IPS-18a (cell line): ENCODE data around the gene SLC35F6.
"Not testable (repeated sequence)": the region's sequence is repeated elsewhere in the genome, so short reads cannot be mapped to it uniquely, and the experiment has no call there.

Experiments
- H3K27ac ChIP-seq: one replicate; pipeline ENCODE4 v1.5.1; 2013; ENCODE audit warnings: low read length
- H3K27me3 ChIP-seq: one replicate; pipeline ENCODE4 v1.6.1; 2013; ENCODE audit warnings: mild to moderate bottlenecking, low read length; ENCODE audit not compliant: control insufficient read depth, insufficient read depth
- H3K36me3 ChIP-seq: one replicate; pipeline ENCODE4 v1.6.1; 2013; ENCODE audit warnings: low read depth, low read length; ENCODE audit not compliant: control insufficient read depth
- H3K4me1 ChIP-seq: one replicate; pipeline ENCODE4 v1.6.1; 2013; ENCODE audit warnings: low read depth, low read length; ENCODE audit not compliant: control insufficient read depth
- H3K4me3 ChIP-seq: one replicate; pipeline ENCODE4 v1.5.1; 2013; ENCODE audit warnings: low read length
- H3K9ac ChIP-seq: one replicate; pipeline ENCODE4 v1.6.1; 2013; ENCODE audit warnings: mild to moderate bottlenecking, low read length, moderate library complexity
- H3K9me3 ChIP-seq: one replicate; pipeline ENCODE4 v1.6.1; 2013; ENCODE audit warnings: low read depth, low read length; ENCODE audit not compliant: control insufficient read depth

The SLC35F6 gene

DNA sequence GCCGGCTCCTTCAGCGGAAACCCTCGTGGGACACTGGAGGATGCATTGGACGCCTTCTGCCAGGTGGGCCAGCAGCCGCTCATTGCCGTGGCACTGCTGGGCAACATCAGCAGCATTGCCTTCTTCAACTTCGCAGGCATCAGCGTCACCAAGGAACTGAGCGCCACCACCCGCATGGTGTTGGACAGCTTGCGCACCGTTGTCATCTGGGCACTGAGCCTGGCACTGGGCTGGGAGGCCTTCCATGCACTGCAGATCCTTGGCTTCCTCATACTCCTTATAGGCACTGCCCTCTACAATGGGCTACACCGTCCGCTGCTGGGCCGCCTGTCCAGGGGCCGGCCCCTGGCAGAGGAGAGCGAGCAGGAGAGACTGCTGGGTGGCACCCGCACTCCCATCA, 14.0 kb downstream of the SLC35F6 start:
- Histone ChIP-seq H3K36me3 (peaks cover 11% of the 10 kb centered on the region), H3K4me1 (no peaks in the 10 kb centered on the region), H3K27me3 (no peaks in the 10 kb centered on the region), H3K9me3 (no peaks in the 10 kb centered on the region), H3K27ac (no peak overlapping the region), H3K4me3 (no peak overlapping the region), H3K9ac (no peak overlapping the region)

DNA sequence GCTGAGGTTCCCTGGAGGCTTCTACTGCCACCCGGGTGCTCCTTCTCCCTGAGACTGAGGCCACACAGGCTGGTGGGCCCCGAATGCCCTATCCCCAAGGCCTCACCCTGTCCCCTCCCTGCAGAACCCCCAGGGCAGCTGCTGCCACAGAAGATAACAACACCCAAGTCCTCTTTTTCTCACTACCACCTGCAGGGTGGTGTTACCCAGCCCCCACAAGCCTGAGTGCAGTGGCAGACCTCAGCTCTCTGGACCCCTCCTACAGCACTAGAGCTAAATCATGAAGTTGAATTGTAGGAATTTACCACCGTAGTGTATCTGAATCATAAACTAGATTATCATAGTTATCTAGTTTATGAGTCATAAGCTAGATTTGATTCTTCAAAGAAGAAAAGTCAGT, 14.4 kb downstream of the SLC35F6 start:
- H3K9me3 ChIP-seq: no peaks in the 10 kb centered on the region
- peaks cover 11% of the 10 kb centered on the region for H3K36me3 ChIP-seq
- no peak overlapping the region for H3K27ac ChIP-seq
- H3K27me3 ChIP-seq: no peaks in the 10 kb centered on the region
- H3K4me1 ChIP-seq: no peaks in the 10 kb centered on the region
- H3K9ac ChIP-seq: no peak overlapping the region
- no peak overlapping the region for H3K4me3 ChIP-seq

DNA sequence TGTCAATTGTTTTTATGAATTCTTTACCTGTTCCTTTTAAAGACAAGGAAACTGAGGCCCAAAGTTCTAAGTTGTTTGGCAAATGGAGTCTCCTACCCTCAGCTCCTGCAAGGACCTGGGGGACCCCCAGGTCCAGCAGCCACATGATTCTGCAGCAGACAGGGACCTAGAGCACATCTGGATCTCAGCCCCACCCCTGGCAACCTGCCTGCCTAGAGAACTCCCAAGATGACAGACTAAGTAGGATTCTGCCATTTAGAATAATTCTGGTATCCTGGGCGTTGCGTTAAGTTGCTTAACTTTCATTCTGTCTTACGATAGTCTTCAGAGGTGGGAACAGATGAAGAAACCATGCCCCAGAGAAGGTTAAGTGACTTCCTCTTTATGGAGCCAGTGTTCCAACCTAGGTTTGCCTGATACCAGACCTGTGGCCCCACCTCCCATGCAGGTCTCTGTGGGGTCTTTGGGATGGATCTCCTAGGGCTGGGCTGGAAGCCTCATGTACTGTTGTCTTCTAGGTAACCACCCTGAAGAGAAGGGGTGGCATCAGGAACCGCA, 16.2 kb downstream of the SLC35F6 start:
- H3K9ac ChIP-seq: no peak overlapping the region
- H3K4me1 ChIP-seq: no peaks in the 10 kb centered on the region
- H3K27ac ChIP-seq: no peak overlapping the region
- H3K36me3 ChIP-seq: peaks cover 11% of the 10 kb centered on the region
- H3K9me3 ChIP-seq: no peaks in the 10 kb centered on the region
- H3K27me3 ChIP-seq: peaks cover 4% of the 10 kb centered on the region
- H3K4me3 ChIP-seq: no peak overlapping the region

DNA sequence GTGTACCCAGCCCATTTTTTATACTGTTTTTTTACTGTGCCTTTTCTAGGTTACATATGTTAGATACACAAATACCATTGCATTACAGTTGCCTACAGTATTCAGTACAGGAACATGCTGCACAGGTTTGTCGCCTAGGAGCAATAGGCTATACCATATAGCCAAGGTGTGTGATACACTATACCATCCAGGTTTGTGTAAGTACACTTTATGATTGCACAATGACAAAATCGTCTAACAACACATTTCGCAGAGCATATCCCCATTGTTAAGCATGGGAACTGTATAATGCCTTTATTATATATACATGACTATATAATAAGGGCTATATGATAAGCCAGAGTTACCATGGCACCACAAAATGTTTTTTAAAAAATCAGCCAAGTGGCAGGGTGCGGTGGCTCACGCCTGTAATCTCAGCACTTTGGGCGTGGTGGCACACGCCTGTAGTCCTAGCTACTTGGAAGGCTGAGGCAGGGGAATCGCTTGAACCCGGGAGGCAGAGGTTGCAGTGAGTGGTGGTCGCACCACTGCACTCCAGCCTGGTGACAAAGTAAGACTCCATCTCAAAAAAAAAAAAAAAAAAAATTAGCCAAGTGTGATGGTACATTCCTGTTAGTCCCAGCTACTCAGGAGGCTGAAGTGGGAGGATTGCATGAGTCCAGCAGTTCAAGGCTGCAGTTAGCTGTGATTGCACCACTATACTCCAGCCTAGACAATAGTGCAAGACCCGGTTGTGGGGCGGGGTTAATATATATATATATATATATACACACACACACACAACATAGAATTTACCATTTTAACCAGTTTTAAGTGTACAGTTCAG, 19.0 kb downstream of the SLC35F6 start:
- Histone ChIP-seq H3K4me3 (no peak overlapping the region), H3K27ac (no peak overlapping the region), H3K9me3 (no peaks in the 10 kb centered on the region), H3K4me1 (no peaks in the 10 kb centered on the region), H3K27me3 (peaks cover 10% of the 10 kb centered on the region), H3K9ac (no peak overlapping the region), H3K36me3 (peaks cover 3% of the 10 kb centered on the region)

DNA sequence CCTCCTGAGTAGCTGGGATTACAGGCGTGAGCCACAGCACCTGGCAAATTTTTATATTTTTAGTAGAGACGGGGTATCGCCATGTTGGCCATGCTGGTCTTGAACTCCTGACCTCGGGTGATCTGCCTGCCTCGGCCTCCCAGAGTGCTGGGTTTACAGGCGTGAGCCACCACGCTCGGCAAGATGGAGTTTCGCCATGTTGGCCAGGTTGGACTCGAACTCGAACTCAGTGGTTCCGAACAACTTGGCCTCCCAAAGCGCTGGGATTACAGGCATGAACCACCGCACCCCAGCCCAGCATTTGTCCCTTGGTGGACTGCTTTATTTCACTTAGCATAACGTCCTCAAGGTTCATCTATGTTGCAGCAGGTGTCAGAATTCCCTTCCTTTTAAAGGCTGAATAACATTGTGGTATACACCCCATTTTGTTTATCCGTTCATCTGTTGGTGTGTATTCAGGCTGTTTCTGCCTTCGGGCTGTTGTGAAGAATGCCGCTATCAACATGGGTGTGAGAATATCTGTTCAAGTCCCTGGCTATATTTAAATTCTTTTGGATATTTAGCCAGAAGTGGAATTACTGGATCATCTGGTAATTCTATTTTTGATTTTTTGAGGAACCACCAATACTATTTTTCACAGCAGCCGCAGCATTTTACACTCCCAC, 20.6 kb downstream of the SLC35F6 start:
- Histone ChIP-seq H3K4me3 (peak overlapping the region; percentile 65), H3K27ac (no peak overlapping the region)

DNA sequence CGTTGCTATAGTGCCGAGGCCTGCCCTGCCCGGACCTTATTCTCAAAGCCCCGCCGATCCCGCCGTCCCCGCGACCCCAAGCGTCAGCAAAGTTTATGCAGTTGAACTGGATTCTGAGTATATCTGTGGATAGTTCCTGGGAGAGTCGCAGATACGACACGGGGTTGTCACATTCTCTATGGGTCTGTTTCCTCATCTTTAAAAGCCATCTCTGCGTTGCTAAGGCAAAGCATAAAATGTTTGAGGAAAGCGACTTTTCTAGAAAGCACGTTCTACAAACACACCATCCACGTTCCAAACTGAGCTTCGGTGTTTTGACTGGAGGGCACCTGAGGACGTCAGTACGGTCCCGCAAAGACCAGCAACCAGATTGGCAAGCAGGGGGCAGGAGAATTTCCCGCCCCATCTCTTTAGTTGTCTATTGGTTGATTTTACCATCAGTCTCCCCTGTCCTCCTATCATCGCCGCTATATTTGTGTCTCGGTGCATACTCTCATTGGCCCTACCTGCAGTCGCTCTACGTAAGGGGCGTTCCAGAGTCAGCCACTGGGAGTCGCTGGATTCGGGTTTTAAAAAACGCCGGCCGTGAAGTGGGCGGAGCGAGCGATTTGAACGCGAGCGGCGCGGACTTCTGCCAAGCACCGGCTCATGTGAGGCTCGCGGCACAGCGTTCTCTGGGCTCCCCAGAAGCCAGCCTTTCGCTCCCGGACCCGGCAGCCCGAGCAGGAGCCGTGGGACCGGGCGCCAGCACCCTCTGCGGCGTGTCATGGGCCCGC, 21.5 kb downstream of the SLC35F6 start, which contains the start of gene CENPA:
TSS of gene CENPA (plus strand) at position 626 of the 776 bp plus-strand sequence. CDS start at position 767, 141 bp downstream.
- H3K4me1 ChIP-seq: no peaks in the 10 kb centered on the region
- H3K9me3 ChIP-seq: no peaks in the 10 kb centered on the region
- H3K27ac ChIP-seq: no peak within 1 kb of the TSS
- H3K36me3 ChIP-seq: peaks cover under 1% of the 10 kb centered on the region
- peak within 1 kb of the TSS; percentile 68 for H3K9ac ChIP-seq
- H3K27me3 ChIP-seq: peaks cover 10% of the 10 kb centered on the region
- peak within 1 kb of the TSS; percentile 81 for H3K4me3 ChIP-seq

More for the DNA sequence above, 20.6 kb downstream of the SLC35F6 start:
- H3K27me3 ChIP-seq: peaks cover 10% of the 10 kb centered on the region
- peaks cover 2% of the 10 kb centered on the region for H3K36me3 ChIP-seq
- peak overlapping the region; percentile 20 for H3K9ac ChIP-seq
- H3K4me1 ChIP-seq: no peaks in the 10 kb centered on the region
- H3K9me3 ChIP-seq: no peaks in the 10 kb centered on the region

DNA sequence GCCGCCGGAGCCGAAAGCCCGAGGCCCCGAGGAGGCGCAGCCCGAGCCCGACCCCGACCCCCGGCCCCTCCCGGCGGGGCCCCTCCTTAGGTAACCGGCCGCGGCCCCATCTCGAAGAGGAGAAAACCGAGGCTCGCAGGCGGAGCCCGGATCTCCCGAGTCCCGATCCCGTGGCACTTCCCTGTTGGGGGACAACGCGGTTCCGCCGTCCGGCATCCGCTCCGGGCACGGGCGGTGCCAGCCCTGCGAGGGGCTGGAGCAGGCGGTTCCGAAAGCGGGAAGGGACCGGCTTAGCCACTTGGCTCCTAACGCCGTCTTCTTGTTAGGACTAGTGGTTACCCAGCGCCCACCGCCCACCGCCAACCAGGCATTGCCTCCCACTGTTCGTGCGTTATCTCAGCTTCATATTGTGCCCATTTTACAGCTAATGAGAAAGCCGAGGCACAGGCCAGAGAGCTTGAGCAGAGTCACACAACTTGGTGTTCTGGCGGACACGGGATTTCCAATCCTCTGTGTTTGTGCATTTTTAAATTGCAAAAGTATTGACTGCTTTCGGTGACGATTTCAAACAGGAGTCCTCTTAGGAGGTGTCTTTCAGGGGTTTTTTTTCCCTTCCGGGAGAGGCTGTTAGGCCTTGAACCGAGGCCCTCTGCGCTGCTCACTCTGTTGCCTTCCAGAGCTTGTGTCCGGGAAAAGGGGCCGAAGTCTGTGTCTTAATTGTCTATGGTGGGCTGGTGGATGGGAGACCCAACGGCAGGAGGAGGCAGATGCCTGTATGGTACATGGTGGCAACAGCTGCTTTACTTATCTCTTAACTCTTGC, 22.3 kb downstream of the SLC35F6 start:
- Histone ChIP-seq H3K9ac (peak overlapping the region; percentile 68), H3K36me3 (peaks cover 3% of the 10 kb centered on the region), H3K9me3 (no peaks in the 10 kb centered on the region), H3K27me3 (peaks cover 10% of the 10 kb centered on the region), H3K4me3 (peak overlapping the region; percentile 81), H3K27ac (no peak overlapping the region), H3K4me1 (no peaks in the 10 kb centered on the region)

DNA sequence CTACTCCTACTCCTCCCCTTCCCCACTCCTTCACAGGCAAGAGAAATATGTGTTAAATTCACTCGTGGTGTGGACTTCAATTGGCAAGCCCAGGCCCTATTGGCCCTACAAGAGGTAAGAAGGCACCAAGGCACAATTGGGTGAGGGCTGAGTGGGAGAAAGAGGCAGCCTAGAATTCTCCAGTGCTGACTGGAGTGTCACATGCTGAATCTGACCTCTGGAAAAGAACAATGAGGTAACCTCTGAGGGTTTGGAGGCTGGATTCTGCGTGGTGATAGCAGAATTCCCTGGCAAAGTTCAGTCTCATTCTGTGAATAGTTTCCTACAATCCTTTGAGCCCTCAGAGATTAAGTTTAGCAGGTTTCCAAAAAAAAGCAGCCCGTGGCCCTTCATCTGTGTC, 28.6 kb downstream of the SLC35F6 start:
- Histone ChIP-seq H3K4me1 (no peaks in the 10 kb centered on the region), H3K9ac (no peak overlapping the region), H3K27ac (no peak overlapping the region), H3K27me3 (no peaks in the 10 kb centered on the region), H3K9me3 (no peaks in the 10 kb centered on the region), H3K36me3 (peaks cover 40% of the 10 kb centered on the region), H3K4me3 (no peak overlapping the region)

DNA sequence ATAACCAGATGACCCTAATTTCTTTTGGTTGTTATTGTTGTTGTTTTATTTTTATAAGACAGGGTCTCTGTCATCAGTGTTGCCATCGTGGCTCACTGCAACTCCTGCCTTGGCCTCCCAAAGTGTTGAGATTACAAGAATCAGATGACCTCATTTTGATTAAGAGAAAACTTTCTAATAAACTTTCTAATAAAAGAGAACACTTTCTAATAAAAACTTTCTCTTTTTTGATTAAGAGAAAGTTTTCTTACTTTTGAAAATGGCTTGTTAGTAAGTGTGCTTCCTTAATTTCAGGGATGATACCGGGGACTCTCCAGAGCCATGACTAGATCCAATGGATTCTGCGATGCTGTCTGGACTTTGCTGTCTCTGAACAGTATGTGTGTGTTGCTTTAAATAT, 29.4 kb downstream of the SLC35F6 start:
- H3K9ac ChIP-seq: no peak overlapping the region
- H3K4me1 ChIP-seq: no peaks in the 10 kb centered on the region
- no peak overlapping the region for H3K27ac ChIP-seq
- H3K36me3 ChIP-seq: peaks cover 41% of the 10 kb centered on the region
- no peak overlapping the region for H3K4me3 ChIP-seq
- no peaks in the 10 kb centered on the region for H3K9me3 ChIP-seq
- no peaks in the 10 kb centered on the region for H3K27me3 ChIP-seq

DNA sequence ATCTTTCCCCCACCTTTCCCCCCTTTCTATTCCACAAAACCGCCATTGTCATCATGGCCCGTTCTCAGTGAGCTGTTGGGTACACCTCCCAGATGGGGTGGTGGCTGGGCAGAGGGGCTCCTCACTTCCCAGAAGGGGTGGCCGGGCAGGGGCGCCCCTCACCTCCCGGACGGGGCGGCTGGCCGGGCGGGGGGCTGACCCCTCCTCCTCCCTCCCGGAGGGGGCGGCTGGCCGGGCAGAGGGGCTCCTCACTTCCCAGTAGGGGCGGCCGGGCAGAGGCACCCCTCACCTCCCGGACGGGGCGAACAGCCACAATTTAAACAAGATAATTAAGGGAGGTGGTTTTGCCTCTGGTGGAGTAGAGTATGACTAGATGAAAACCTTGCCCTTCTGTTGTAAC, 31.1 kb downstream of the SLC35F6 start:
- peaks cover 41% of the 10 kb centered on the region for H3K36me3 ChIP-seq
- H3K9me3 ChIP-seq, H3K9ac ChIP-seq, H3K27me3 ChIP-seq, H3K4me3 ChIP-seq, H3K4me1 ChIP-seq, H3K27ac ChIP-seq: not testable (repeated sequence)
